K562 (cell line): Measurements from ENCODE around the gene ATP6V1F. TPM values are rescaled to one million over a fixed set of nuclear protein-coding genes. Genes with fewer than 3 reads are reported as not detected.

Source experiments
- AFF1 ChIP-seq, 2 experiments: fragments of 450-650 bp; IDR thresholded peaks; 2 replicates each; pipeline ENCODE4 v1.6.1; 2018; ENCODE audit warnings: mild to moderate bottlenecking in 2 of 2, low read depth in 1 of 2; ENCODE audit not compliant: partially characterized antibody in 2 of 2
- CBX2 ChIP-seq: fragments of 200-600 bp; sonication (generic); IDR thresholded peaks from one replicate; pipeline ENCODE4 v1.6.1; 2012; ENCODE audit warnings: mild to moderate bottlenecking, low read length, inconsistent platforms; ENCODE audit not compliant: insufficient read depth, poor library complexity, severe bottlenecking
- CLOCK ChIP-seq: fragments of 250-450 bp; sonication (Bioruptor Pico); IDR thresholded peaks from 2 replicates; pipeline ENCODE4 v1.4.0; 2020; ENCODE audit warnings: mild to moderate bottlenecking, moderate library complexity, borderline replicate concordance
- CREBBP ChIP-seq: IDR thresholded peaks from one replicate; pipeline ENCODE4 v1.6.1; 2012; ENCODE audit warnings: low read depth, mild to moderate bottlenecking, control low read depth, inconsistent platforms, low read length
- DEAF1 ChIP-seq: fragments of 450-650 bp; formaldehyde crosslinking; IDR thresholded peaks from 2 replicates; pipeline ENCODE4 v1.4.0; 2020; ENCODE audit warnings: mild to moderate bottlenecking, moderate library complexity
- GATAD2B ChIP-seq: fragments of 450-650 bp; IDR thresholded peaks from 2 replicates; pipeline ENCODE4 v1.6.1; 2017; ENCODE audit warnings: mild to moderate bottlenecking, borderline replicate concordance
- ID3 ChIP-seq, 2 experiments: fragments of 250-450 bp in 1 of 2; fragments of 450-650 bp in 1 of 2; sonication (Bioruptor Pico) in 1 of 2; IDR thresholded peaks; 2 replicates each; pipeline versions ENCODE4 v1.6.1 to v1.8.0; 2016 to 2021; ENCODE audit warnings: mild to moderate bottlenecking in 2 of 2, moderate library complexity in 2 of 2, missing compliant biosample characterization in 1 of 2, missing genetic modification characterization in 1 of 2
- JUNB ChIP-seq: fragments of 450-650 bp; formaldehyde crosslinking; conservative IDR thresholded peaks from 2 replicates; pipeline ENCODE4 v1.4.0; 2020; ENCODE audit warnings: mild to moderate bottlenecking
- MECOM ChIP-seq: fragments of 250-450 bp; sonication (Bioruptor Pico); IDR thresholded peaks from 2 replicates; pipeline ENCODE4 v1.8.0; 2022; ENCODE audit warnings: inconsistent platforms
- MEF2D ChIP-seq: conservative IDR thresholded peaks from 2 replicates; pipeline ENCODE4 v1.6.1; 2016; ENCODE audit warnings: low read depth, missing genetic modification characterization, missing compliant biosample characterization
- SREBF1 ChIP-seq: fragments of 150-350 bp; IDR thresholded peaks from 2 replicates; pipeline ENCODE4 v1.6.1; 2014; ENCODE audit warnings: antibody characterized with exemption, low read depth, low read length, borderline replicate concordance
- TCF15 ChIP-seq: fragments of 250-450 bp; sonication (Bioruptor Pico); IDR thresholded peaks from 2 replicates; pipeline ENCODE4 v1.8.0; 2022; ENCODE audit warnings: moderate library complexity, mild to moderate bottlenecking, inconsistent platforms
- ZNF197 ChIP-seq: fragments of 200-800 bp; sonication (Bioruptor generic); IDR thresholded peaks from 2 replicates; pipeline ENCODE4 v1.6.1; 2016; ENCODE audit warnings: low read depth, missing genetic modification characterization, missing compliant biosample characterization
- ZNF324 ChIP-seq: fragments of 250-450 bp; sonication (Bioruptor Pico); IDR thresholded peaks from 2 replicates; pipeline ENCODE4 v1.4.0; 2020; ENCODE audit warnings: mild to moderate bottlenecking
- ZNF436 ChIP-seq: fragments of 250-450, 450-650 bp; sonication (Bioruptor Pico); formaldehyde crosslinking; IDR thresholded peaks from 2 replicates; pipeline ENCODE4 v1.7.0; 2020; ENCODE audit warnings: mild to moderate bottlenecking
- ZNF717 ChIP-seq: fragments of 250-450 bp; sonication (Bioruptor Pico); IDR thresholded peaks from 2 replicates; pipeline ENCODE4 v1.5.0; 2021
- polyA plus RNA-seq, 8 experiments: library from polyadenylated mRNA; depleted of rRNA in 4 of 8; stranded (reverse) in 5 of 8; unstranded in 3 of 8; fragments of >200 nt; fragmentation: Nextera tagmentation in 2 of 8; fragmentation: Illumina TruSeq in 1 of 8; extraction: Ambion mirVana in 2 of 8; extraction: Trizol in 1 of 8; gene quantifications; 2 replicates each; pipeline versions ENCODE4 v1.2.1 to v1.2.3, GENCODE V29; 2011 to 2014; ENCODE audit warnings: inconsistent platforms in 1 of 8, missing spikeins in 1 of 8
- total RNA-seq, 7 experiments: library from RNA; depleted of rRNA in 6 of 7; stranded (reverse); fragments of >200 nt in 6 of 7; fragmentation: Illumina TruSeq in 2 of 7; extraction: Trizol in 2 of 7; gene quantifications; 2 replicates each; pipeline versions ENCODE4 v1.2.1 to v1.2.3, GENCODE V29; 2011 to 2021; ENCODE audit warnings: low replicate concordance in 1 of 7

Gene ATP6V1F
- total and polyA plus RNA-seq, 9 of the 15 experiments (the other 6 are each of a cell fraction or from before 2014, with no cell fraction given) = 206 to 1,123 (median 542) TPM

- no peak for TF ChIP-seq GATAD2B
- no peak for TF ChIP-seq CBX2
- no peak for TF ChIP-seq ZNF717 (CRISPR knock-in tag)
- TF ChIP-seq MEF2D (tag) = 0 out of 2 replicates have a peak, but pooled peaks have one; percentile 1
- TF ChIP-seq ID3 (CRISPR knock-in tag; IDR thresholded peaks at IDR 0.05) = no peak
- no peak for TF ChIP-seq ID3 (tag; IDR thresholded peaks at IDR 0.05)
- TF ChIP-seq TCF15 = no peak
- no peak; the same call in 1 of the 2 replicates for TF ChIP-seq ZNF197 (CRISPR knock-in tag)
- TF ChIP-seq AFF1 (IDR thresholded peaks at IDR 0.05; ENCODE audit: low read depth in 1 of 2, partially characterized antibody in 2 of 2) = peak; percentile 79 to 84
- TF ChIP-seq MECOM (CRISPR knock-in tag) = no peak
- no peak for TF ChIP-seq ZNF436 (CRISPR knock-in tag)
- TF ChIP-seq SREBF1 = no peak
- no peak for TF ChIP-seq CREBBP
- no peak for TF ChIP-seq ZNF324 (CRISPR knock-in tag)
- TF ChIP-seq JUNB (CRISPR knock-in tag) = no peak
- no peak for TF ChIP-seq DEAF1 (CRISPR knock-in tag)
- TF ChIP-seq CLOCK = no peak
Observed at GRCh38 chr7:128862571-128863432, at the start of gene ATP6V1F (continued).
